Measurements from ENCODE around the gene MYH16.
"Not testable (repeated sequence)": the region's sequence is repeated elsewhere in the genome, so short reads cannot be mapped to it uniquely, and the experiment has no call there.

Gene MYH16

DNA sequence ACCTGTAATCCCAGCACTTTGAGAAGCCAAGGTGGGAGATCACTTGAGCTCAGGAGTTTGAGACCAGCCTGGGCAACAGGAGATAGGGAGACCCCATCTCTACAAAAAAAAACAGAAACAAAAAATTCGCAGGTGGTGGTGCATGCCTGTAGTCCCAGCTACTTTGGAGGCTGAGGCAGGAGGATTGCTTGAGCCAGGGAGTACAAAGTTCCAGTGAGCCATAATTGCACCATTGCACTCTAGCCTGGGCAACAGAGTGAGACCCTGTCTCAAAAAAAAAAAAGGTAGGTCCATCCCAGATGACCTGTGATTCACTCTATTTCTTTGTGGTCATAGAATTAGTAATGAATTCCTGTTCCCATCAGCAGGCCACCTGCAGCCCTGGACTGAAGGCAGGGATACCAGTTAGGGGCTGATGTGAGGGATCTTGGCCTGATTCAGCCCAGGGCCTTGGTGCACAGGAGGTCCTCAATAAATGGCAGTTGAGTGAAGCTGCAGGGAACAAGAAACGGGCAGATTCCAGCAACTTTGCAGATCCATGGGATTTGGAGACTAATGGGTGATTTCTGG is at the start of gene MYH16:
Gene MYH16, plus strand, starts transcription at position 364 of the 570 bp plus-strand sequence.
- Mint-ChIP-seq H3K4me3 (peak within 1 kb of the TSS; percentile 1 to 46), H3K27ac (peak within 1 kb of the TSS; percentile 74 to 94), H3K27me3 (no peaks in the 10 kb centered on the region), H3K9me3 (no peaks in the 10 kb centered on the region), H3K4me1 (peaks cover 19% of the 10 kb centered on the region)
- ATAC-seq (no peak), DNase-seq (no peak)

DNA sequence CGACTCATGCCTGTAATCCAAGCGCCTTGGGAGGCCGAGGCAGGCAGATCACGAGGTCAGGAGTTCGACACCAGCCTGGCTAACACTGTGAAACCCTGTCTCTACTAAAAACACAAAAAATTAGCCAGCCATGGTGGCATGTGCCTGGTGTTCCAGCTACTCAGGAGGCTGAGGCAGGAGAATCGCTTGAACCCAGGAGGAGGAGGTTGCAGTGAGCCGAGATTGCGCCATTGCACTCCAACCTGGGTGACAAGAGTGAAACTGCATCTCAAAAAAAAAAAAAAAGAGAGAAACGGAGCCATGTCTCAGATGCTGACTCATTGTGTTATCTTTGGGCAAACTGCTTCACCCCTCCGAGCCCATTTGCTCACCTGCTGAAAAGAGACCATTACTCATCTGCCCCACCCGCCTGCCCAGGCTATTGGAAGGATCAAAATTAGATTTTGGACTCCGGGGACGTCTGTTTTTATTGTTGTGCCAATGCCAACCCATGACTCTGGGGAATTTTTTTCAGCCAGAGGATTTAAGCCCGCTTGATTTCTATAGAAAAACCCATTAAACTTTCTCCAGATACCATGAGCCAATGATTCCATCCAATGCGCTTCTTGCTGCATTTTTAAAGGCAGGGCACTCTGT is 48.3 kb upstream of the MYH16 start:
- Mint-ChIP-seq H3K4me1 (peaks cover 13% of the 10 kb centered on the region), H3K27ac (peak overlapping the region in 1 of 2 donors; percentile 80)
- not testable (repeated sequence) for DNase-seq, H3K9me3 Mint-ChIP-seq, H3K4me3 Mint-ChIP-seq, H3K27me3 Mint-ChIP-seq
- peak; percentile 49 for ATAC-seq

DNA sequence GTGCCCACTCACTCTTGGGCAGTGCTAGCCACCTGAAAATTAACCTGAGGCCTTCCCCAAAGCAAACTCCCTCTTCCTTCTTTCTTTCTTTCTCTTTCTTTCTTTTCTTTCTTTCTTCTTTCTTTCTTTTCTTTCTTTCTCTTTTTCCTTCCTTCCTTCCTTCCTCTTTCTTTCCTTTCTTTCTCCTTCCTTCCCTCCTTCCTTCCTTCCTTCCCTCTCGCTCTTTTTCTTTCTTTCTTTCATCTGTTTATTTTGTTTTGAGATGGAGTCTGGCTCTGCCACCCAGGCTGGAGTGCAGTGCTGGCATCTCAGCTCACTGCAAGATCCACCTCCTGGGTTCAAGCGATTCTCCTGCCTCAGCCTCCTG is 47.8 kb upstream of the MYH16 start:
- Mint-ChIP-seq H3K4me3 (no peak overlapping the region), H3K27ac (no peak overlapping the region), H3K4me1 (peaks cover 13% of the 10 kb centered on the region), H3K27me3 (no peaks in the 10 kb centered on the region), H3K9me3 (no peaks in the 10 kb centered on the region)
- DNase-seq (no peak), ATAC-seq (no peak)

- H3K4me3 Mint-ChIP-seq, result no peak overlapping the region
- ATAC-seq (no peak), DNase-seq (no peak)
- no peaks in the 10 kb centered on the region for H3K27me3 Mint-ChIP-seq
- peaks cover 11% of the 10 kb centered on the region for H3K4me1 Mint-ChIP-seq
- no peaks in the 10 kb centered on the region for H3K9me3 Mint-ChIP-seq
- no peak overlapping the region for H3K27ac Mint-ChIP-seq
These were observed 43.4 kb upstream of the MYH16 start for GRCh38 chr7:99229234-99229633.

GRCh38 chr7:99232082-99232770 is 40.4 kb upstream of the MYH16 start:
- no peak overlapping the region for H3K4me3 Mint-ChIP-seq
- no peaks in the 10 kb centered on the region for H3K27me3 Mint-ChIP-seq
- ATAC-seq (no peak), DNase-seq (no peak)
- H3K9me3 Mint-ChIP-seq, result peaks cover 0 to 2% of the 10 kb centered on the region in 2 donors
- no peak overlapping the region for H3K27ac Mint-ChIP-seq
- no peaks in the 10 kb centered on the region for H3K4me1 Mint-ChIP-seq

GRCh38 chr7:99232955-99233354 is 39.7 kb upstream of the MYH16 start:
- H3K4me1 Mint-ChIP-seq, ATAC-seq, H3K4me3 Mint-ChIP-seq, H3K27me3 Mint-ChIP-seq, DNase-seq, H3K9me3 Mint-ChIP-seq: not testable (repeated sequence)
- peak overlapping the region in 1 of 2 donors; percentile 56 for H3K27ac Mint-ChIP-seq

DNA sequence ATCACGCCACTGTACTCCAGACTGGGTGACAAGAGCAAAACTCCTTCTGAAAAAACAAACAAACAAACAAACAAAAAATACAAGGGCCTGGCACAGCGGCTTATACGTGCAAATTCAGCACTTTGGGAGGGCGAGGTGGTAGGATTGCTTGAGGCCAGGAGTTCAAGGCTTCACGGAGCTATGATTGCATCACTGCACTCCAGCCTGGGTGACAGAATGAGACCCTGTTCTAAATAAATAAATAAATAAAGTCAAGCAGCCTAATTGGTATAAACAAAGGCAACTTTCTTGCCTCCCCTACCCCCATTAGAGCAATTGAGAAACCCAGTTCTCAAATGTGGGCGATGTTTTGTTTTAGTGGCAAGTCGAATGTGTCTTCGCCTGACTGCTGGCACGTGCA is 38.5 kb upstream of the MYH16 start:
- DNase-seq (no peak), ATAC-seq (no peak)
- Mint-ChIP-seq H3K27me3 (no peaks in the 10 kb centered on the region), H3K27ac (no peak overlapping the region), H3K4me1 (no peaks in the 10 kb centered on the region), H3K9me3 (peaks cover 0 to 7% of the 10 kb centered on the region in 2 donors), H3K4me3 (no peak overlapping the region)

DNA sequence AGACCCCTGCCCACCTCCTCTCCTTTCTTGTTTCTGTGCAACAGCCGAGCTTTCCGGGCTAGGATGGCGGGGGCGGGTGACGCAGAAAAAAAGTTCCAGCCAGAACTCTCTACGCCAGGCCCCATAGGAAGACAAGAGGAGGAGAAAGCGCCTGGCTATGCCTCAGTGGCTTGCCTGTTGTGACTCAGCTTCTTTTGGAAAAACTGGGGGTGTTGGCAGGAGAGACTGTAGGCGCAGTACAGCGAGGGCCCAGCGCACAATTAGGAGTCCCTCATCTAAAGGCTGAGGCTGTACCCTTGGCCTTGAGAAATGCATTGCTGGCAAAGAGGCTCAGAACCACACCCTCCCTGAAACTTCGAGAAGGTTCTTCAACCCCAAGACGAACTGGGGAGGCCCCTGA is 36.7 kb upstream of the MYH16 start:
- H3K4me1 Mint-ChIP-seq, result no peaks in the 10 kb centered on the region

DNA sequence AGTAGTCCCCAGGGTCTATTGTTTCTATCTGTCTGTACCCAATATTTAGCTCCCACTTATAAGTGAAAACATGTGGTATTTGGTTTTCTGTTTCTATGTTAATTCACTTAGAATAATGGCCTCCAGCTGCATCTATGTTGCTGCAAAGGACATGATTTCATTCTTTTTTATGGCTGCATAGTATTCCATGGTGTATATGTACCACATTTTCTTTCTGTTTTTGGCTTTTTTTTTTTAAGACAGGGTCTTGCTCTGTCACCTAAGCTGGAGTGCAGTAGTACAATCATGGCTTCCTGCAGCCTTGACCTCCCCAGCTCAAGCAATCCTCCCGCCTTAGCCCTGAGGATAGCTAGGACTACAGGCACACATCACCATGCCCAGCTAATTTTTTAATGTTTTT is 34.8 kb upstream of the MYH16 start:
- DNase-seq, H3K9me3 Mint-ChIP-seq, ATAC-seq, H3K4me3 Mint-ChIP-seq, H3K27ac Mint-ChIP-seq, H3K4me1 Mint-ChIP-seq, H3K27me3 Mint-ChIP-seq: not testable (repeated sequence)

More for the DNA sequence above, 36.7 kb upstream of the MYH16 start:
- H3K9me3 Mint-ChIP-seq, result peaks cover 0 to 7% of the 10 kb centered on the region in 2 donors
- ATAC-seq (no peak), DNase-seq (no peak)
- H3K4me3 Mint-ChIP-seq, result no peak overlapping the region
- no peak overlapping the region for H3K27ac Mint-ChIP-seq
- no peaks in the 10 kb centered on the region for H3K27me3 Mint-ChIP-seq

- Mint-ChIP-seq H3K4me3 (no peak overlapping the region), H3K9me3 (peaks cover 0 to 7% of the 10 kb centered on the region in 2 donors), H3K4me1 (no peaks in the 10 kb centered on the region), H3K27me3 (no peaks in the 10 kb centered on the region), H3K27ac (no peak overlapping the region)
- DNase-seq (no peak), ATAC-seq (no peak)
These were observed 33.9 kb upstream of the MYH16 start for GRCh38 chr7:99238558-99239341.

DNA sequence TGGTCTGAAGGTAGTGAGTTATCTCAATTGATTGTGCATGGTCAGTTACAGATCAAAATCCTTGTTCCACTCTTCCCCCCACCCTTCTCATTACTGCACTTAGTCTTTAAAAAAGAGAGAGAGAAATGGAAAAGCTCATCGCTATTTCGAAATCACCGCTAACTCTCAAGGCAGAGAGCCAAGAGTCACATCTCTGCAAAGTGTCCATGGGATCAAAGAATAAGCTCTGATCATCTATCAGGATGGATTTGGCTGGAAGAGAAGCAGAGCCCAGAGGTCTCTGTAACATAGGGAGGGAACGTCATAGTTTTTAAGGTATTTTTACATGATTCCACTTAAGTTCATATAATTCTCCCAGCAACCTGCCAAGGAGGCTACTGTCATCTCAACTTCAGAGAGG is 30.0 kb upstream of the MYH16 start:
- no peak for DNase-seq
- no peak for ATAC-seq
- Mint-ChIP-seq H3K27ac (no peak overlapping the region), H3K4me1 (no peaks in the 10 kb centered on the region), H3K9me3 (peaks cover 0 to 1% of the 10 kb centered on the region in 2 donors), H3K4me3 (no peak overlapping the region), H3K27me3 (no peaks in the 10 kb centered on the region)

DNA sequence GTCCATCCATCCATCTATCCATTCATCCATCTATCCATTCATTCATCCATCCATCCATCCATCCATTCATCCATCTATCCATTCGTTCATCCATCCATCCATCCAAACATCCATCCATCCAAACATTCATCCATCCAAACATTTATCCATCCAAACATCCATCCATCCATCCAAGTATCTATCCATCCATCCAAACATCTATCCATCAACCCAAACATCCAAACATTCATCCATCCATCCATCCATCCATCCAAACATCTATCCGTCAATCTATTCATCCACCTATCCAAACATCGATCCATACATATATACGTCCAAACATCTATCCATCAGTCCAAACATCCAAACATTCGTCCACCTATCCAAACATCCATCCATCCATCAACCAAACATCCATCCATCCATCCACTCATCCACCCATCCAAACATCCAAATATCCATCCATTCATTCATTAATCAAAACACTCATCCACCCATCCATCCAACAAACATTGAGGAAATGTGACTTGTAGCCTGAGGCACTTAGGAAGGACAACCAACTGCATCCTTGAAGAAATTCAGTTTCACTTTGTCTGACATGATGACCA is 28.8 kb upstream of the MYH16 start:
- Mint-ChIP-seq H3K4me1 (no peaks in the 10 kb centered on the region), H3K27me3 (no peaks in the 10 kb centered on the region), H3K9me3 (no peaks in the 10 kb centered on the region), H3K4me3 (no peak overlapping the region), H3K27ac (no peak overlapping the region)
- ATAC-seq, result no peak
- DNase-seq, result no peak

GRCh38 chr7:99244939-99245338 is 27.7 kb upstream of the MYH16 start:
- H3K9me3 Mint-ChIP-seq, result no peaks in the 10 kb centered on the region
- H3K27ac Mint-ChIP-seq, result peak overlapping the region in 1 of 2 donors; percentile 21
- H3K4me3 Mint-ChIP-seq, result no peak overlapping the region
- ATAC-seq, result no peak
- no peaks in the 10 kb centered on the region for H3K4me1 Mint-ChIP-seq
- no peaks in the 10 kb centered on the region for H3K27me3 Mint-ChIP-seq
- DNase-seq, result no peak

DNA sequence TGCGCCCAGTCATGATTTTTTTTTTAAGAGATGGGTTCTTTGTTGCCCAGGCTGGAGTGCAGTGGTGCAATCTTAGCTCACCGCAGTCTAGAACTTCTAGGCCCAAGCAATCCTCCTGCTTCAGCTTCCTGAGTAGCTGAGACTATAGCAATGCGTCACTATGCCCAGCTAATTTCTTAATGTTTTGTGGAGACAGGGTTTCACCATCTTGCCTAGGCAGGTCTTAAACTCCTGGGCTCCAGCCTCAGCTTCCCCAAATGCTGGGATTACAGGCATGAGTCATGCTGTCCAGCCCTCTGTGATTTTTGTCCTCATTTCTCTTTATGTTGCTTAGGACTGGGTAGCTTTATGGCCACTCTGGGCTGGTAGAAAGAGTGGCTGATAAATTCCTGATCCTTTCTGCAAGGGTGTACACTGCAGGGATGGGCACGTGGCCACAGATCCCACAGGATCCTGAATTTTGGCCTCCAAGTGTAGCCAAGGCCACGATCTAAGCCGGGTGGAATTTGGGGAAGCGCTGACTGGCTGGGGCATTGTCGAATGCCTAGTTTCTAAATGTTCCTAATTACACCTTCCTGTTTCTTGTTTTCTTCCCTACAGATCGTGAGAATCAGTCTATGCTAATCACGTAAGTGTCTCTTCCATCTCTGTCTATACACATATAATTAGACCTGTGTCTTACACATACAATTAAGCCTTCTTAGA is 24.1 kb upstream of the MYH16 start:
- no peak for ATAC-seq

GRCh38 chr7:99249985-99250575 is 22.6 kb upstream of the MYH16 start:
- ATAC-seq (no peak), DNase-seq (no peak)
- Mint-ChIP-seq H3K4me1 (no peaks in the 10 kb centered on the region), H3K4me3 (no peak overlapping the region), H3K27me3 (no peaks in the 10 kb centered on the region), H3K27ac (no peak overlapping the region), H3K9me3 (no peaks in the 10 kb centered on the region)

More for the DNA sequence above, 24.1 kb upstream of the MYH16 start:
- Mint-ChIP-seq H3K4me3 (no peak overlapping the region), H3K27ac (peak overlapping the region in 1 of 2 donors; percentile 14), H3K9me3 (no peaks in the 10 kb centered on the region), H3K27me3 (no peaks in the 10 kb centered on the region), H3K4me1 (no peaks in the 10 kb centered on the region)
- DNase-seq, result no peak

All from stimulated activated naive CD8-positive, alpha-beta T cell treated with anti-CD3 and anti-CD28 coated beads, Interleukin-15, amount 100 ng/mL, for 72 hours (primary cell).